ENCODE measurements around the gene NID2.

- TF ChIP-seq CTCF (IDR thresholded peaks at IDR 0.05) (no peak), ELF1 (IDR thresholded peaks at IDR 0.05) (no peak), POLR2AphosphoS5 (IDR thresholded peaks at IDR 0.05; ENCODE audit: low read depth, low read length) (no peak), EP300 (IDR thresholded peaks at IDR 0.05; ENCODE audit: borderline replicate concordance in 1 of 2, low read depth in 1 of 2, low read length in 1 of 2) (no peak), SMC3 (IDR thresholded peaks at IDR 0.05; ENCODE audit: low read depth, low read length) (no peak), TAF1 (IDR thresholded peaks at IDR 0.05; ENCODE audit: borderline replicate concordance, low read depth, low read length) (no peak), RCOR1 (IDR thresholded peaks at IDR 0.05; ENCODE audit: low read length) (no peak), GATA2 (CRISPR knock-in tag; IDR thresholded peaks at IDR 0.05) (no peak), IRF3 (IDR thresholded peaks at IDR 0.05; ENCODE audit: low read depth, low read length) (no peak), GABPA (IDR thresholded peaks at IDR 0.05; ENCODE audit: low read depth) (no peak), CHD2 (IDR thresholded peaks at IDR 0.05; ENCODE audit: low read length, partially characterized antibody) (no peak), YY1 (IDR thresholded peaks at IDR 0.05; ENCODE audit: low read depth) (no peak), FOXJ3 (CRISPR knock-in tag; IDR thresholded peaks at IDR 0.05) (no peak)
- TF ChIP-seq, protein P1, sequence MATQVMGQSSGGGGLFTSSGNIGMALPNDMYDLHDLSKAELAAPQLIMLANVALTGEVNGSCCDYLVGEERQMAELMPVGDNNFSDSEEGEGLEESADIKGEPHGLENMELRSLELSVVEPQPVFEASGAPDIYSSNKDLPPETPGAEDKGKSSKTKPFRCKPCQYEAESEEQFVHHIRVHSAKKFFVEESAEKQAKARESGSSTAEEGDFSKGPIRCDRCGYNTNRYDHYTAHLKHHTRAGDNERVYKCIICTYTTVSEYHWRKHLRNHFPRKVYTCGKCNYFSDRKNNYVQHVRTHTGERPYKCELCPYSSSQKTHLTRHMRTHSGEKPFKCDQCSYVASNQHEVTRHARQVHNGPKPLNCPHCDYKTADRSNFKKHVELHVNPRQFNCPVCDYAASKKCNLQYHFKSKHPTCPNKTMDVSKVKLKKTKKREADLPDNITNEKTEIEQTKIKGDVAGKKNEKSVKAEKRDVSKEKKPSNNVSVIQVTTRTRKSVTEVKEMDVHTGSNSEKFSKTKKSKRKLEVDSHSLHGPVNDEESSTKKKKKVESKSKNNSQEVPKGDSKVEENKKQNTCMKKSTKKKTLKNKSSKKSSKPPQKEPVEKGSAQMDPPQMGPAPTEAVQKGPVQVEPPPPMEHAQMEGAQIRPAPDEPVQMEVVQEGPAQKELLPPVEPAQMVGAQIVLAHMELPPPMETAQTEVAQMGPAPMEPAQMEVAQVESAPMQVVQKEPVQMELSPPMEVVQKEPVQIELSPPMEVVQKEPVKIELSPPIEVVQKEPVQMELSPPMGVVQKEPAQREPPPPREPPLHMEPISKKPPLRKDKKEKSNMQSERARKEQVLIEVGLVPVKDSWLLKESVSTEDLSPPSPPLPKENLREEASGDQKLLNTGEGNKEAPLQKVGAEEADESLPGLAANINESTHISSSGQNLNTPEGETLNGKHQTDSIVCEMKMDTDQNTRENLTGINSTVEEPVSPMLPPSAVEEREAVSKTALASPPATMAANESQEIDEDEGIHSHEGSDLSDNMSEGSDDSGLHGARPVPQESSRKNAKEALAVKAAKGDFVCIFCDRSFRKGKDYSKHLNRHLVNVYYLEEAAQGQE (IDR thresholded peaks at IDR 0.05; ENCODE audit: low read depth, low read length) = no peak
Observed at GRCh38 chr14:52091928-52092327, 23.1 kb upstream of the NID2 start.

Measured in SK-N-SH (cell line).